ENCODE results near the gene FTCDNL1.

The FTCDNL1 gene

GRCh38 chr2:199778655-199779054, 72.3 kb downstream of the FTCDNL1 start:
- no peak for DNase-seq

- DNase-seq: no peak
These were observed 73.1 kb downstream of the FTCDNL1 start for GRCh38 chr2:199777916-199778315.

GRCh38 chr2:199777315-199777714, 73.7 kb downstream of the FTCDNL1 start:
- DNase-seq: no peak

- no peak for DNase-seq
These were observed 75.7 kb downstream of the FTCDNL1 start for GRCh38 chr2:199775267-199775666.

- DNase-seq: no peak
These were observed 78.7 kb downstream of the FTCDNL1 start for GRCh38 chr2:199772035-199772976.

- no peak for DNase-seq
These were observed 80.3 kb downstream of the FTCDNL1 start for GRCh38 chr2:199770716-199771115.

GRCh38 chr2:199765646-199766045, 85.3 kb downstream of the FTCDNL1 start:
- no peak for DNase-seq

- no peak for DNase-seq
These were observed 86.7 kb downstream of the FTCDNL1 start for GRCh38 chr2:199764273-199764800.

GRCh38 chr2:199762963-199763362, 88.0 kb downstream of the FTCDNL1 start:
- no peak for DNase-seq

GRCh38 chr2:199760574-199760973, 90.4 kb downstream of the FTCDNL1 start:
- DNase-seq: no peak

- no peak for DNase-seq
These were observed 93.6 kb downstream of the FTCDNL1 start for GRCh38 chr2:199757233-199757870.

- no peak for DNase-seq
These were observed 94.2 kb downstream of the FTCDNL1 start for GRCh38 chr2:199756743-199757142.

- DNase-seq: no peak
These were observed 94.8 kb downstream of the FTCDNL1 start for GRCh38 chr2:199756211-199756610.

GRCh38 chr2:199754766-199755165, 96.2 kb downstream of the FTCDNL1 start:
- DNase-seq: no peak

GRCh38 chr2:199751492-199752120, 99.4 kb downstream of the FTCDNL1 start:
- DNase-seq: no peak

- DNase-seq: no peak
These were observed 101.4 kb downstream of the FTCDNL1 start for GRCh38 chr2:199749571-199749970.

GRCh38 chr2:199744724-199745123, 106.3 kb downstream of the FTCDNL1 start:
- no peak for DNase-seq

GRCh38 chr2:199744260-199744659, 106.7 kb downstream of the FTCDNL1 start:
- no peak for DNase-seq

- no peak for DNase-seq
These were observed 107.4 kb downstream of the FTCDNL1 start for GRCh38 chr2:199743415-199744120.

GRCh38 chr2:199742884-199743283, 108.1 kb downstream of the FTCDNL1 start:
- DNase-seq: no peak

- no peak for DNase-seq
These were observed 110.9 kb downstream of the FTCDNL1 start for GRCh38 chr2:199740111-199740428.

GRCh38 chr2:199739413-199740110, 111.4 kb downstream of the FTCDNL1 start:
- DNase-seq: peak; percentile 44

Data from activated T-cell treated with anti-CD3 and anti-CD28 coated beads for 4 hours (primary cell).